ENCODE results near the gene PZP.

- no peak for TF ChIP-seq CTCF (IDR thresholded peaks at IDR 0.05)
- TF ChIP-seq EZH2 (IDR thresholded peaks at IDR 0.05; ENCODE audit: borderline replicate concordance, insufficient read depth, low read depth, low read length, poor library complexity, severe bottlenecking) = no peak
Observed at GRCh38 chr12:9143137-9143536, 65.1 kb downstream of the PZP start.

Data from B cell (primary cell).